Loucy (cell line): ENCODE data around the gene P4HA1.

Experiments
- H2AFZ ChIP-seq: fragments of 200-600 bp; sonication (generic); 2 replicates; pipeline ENCODE4 v1.6.0; 2016; ENCODE audit warnings: antibody characterized with exemption, mild to moderate bottlenecking, low read length, moderate library complexity
- H3F3A ChIP-seq: fragments of 200-600 bp; 2 replicates; pipeline ENCODE4 v1.6.0; 2016; ENCODE audit warnings: antibody characterized with exemption, low read depth, mild to moderate bottlenecking
- H3K27me3 ChIP-seq: fragments of 200-600 bp; sonication (generic); 2 replicates; pipeline ENCODE4 v1.6.1; 2014; ENCODE audit warnings: low read length, mild to moderate bottlenecking; ENCODE audit not compliant: insufficient read depth, poor library complexity, severe bottlenecking
- H3K36me3 ChIP-seq: fragments of 200-600 bp; sonication (generic); 2 replicates; pipeline ENCODE4 v1.6.1; 2016; ENCODE audit warnings: low read length; ENCODE audit not compliant: insufficient read depth
- H3K4me1 ChIP-seq: fragments of 200-600 bp; sonication (generic); 2 replicates; pipeline ENCODE4 v1.5.1; 2014; ENCODE audit warnings: low read length, mild to moderate bottlenecking; ENCODE audit not compliant: insufficient read depth, poor library complexity, severe bottlenecking
- H3K4me2 ChIP-seq: fragments of 200-600 bp; sonication (generic); 2 replicates; pipeline ENCODE4 v1.6.0; 2014; ENCODE audit warnings: antibody characterized with exemption, low read length, low read depth, mild to moderate bottlenecking; ENCODE audit not compliant: poor library complexity, severe bottlenecking
- H3K4me3 ChIP-seq: fragments of 200-600 bp; sonication (generic); 2 replicates; pipeline ENCODE4 v1.5.1; 2014; ENCODE audit warnings: low read length, mild to moderate bottlenecking, mixed read lengths; ENCODE audit not compliant: poor library complexity, severe bottlenecking
- H3K79me2 ChIP-seq: fragments of 200-600 bp; sonication (generic); 2 replicates; pipeline ENCODE4 v1.6.1; 2014; ENCODE audit warnings: low read length; ENCODE audit not compliant: insufficient read depth
- H3K9ac ChIP-seq: fragments of 200-600 bp; sonication (generic); 2 replicates; pipeline ENCODE4 v1.6.0; 2014; ENCODE audit warnings: mild to moderate bottlenecking, low read depth, low read length, moderate library complexity; ENCODE audit not compliant: poor library complexity, severe bottlenecking
- H3K9me2 ChIP-seq: fragments of 200-600 bp; sonication (generic); replicated peaks from 2 replicates; pipeline ENCODE4 v1.6.1; 2016; ENCODE audit warnings: low read depth, low read length, mixed read lengths
- H3K9me3 ChIP-seq: fragments of 200-600 bp; sonication (generic); 2 replicates; pipeline ENCODE4 v1.6.1; 2014; ENCODE audit warnings: mild to moderate bottlenecking, antibody characterized with exemption, low read length, low read depth; ENCODE audit not compliant: insufficient read depth
- H4K20me1 ChIP-seq: fragments of 200-600 bp; sonication (generic); 2 replicates; pipeline ENCODE4 v1.6.0; 2014; ENCODE audit warnings: antibody characterized with exemption, low read length, mild to moderate bottlenecking; ENCODE audit not compliant: insufficient read depth, poor library complexity, severe bottlenecking
- EZH2phosphoT487 ChIP-seq: fragments of 200-600 bp; IDR thresholded peaks from 2 replicates; pipeline ENCODE4 v1.6.1; 2018; ENCODE audit warnings: antibody characterized with exemption, mild to moderate bottlenecking, moderate library complexity, borderline replicate concordance
- TF ChIP-seq, protein P1 (sequence below): fragments of 200-600 bp; sonication (generic); conservative IDR thresholded peaks from 2 replicates; pipeline ENCODE4 v1.5.1; 2014; ENCODE audit warnings: mild to moderate bottlenecking, antibody characterized with exemption, low read length

The P4HA1 gene

DNA sequence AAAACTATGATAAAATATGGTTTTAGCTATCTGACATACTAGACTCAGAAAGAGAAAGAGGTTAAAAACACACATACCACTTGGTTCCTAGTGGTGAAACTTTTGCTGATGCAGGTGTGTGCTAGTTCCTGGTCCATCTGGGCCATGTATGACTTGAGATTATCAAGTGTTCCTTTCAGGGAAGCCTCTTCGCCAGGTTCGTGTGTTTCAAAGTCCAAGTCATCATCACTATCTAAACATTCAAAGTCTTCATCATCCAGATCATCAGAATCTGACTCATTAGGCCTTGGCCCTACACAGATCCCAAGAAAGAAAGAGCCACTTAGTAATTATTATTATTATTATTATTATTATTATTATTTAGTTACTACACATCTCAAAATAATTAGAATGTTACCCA is 40.0 kb upstream of the P4HA1 start:
- H3K79me2 ChIP-seq = no peaks in the 10 kb centered on the region
- no peaks in the 10 kb centered on the region for H4K20me1 ChIP-seq
- H3F3A ChIP-seq = no peaks in the 10 kb centered on the region
- H3K4me1 ChIP-seq = no peaks in the 10 kb centered on the region
- H3K4me3 ChIP-seq = no peak overlapping the region
- H3K4me2 ChIP-seq = no peak overlapping the region
- peaks cover 79% of the 10 kb centered on the region for H3K36me3 ChIP-seq
- no peaks in the 10 kb centered on the region for H3K9me2 ChIP-seq
- H2AFZ ChIP-seq = no peak overlapping the region
- H3K9ac ChIP-seq = no peak overlapping the region
- H3K27me3 ChIP-seq = no peaks in the 10 kb centered on the region
- H3K9me3 ChIP-seq = no peaks in the 10 kb centered on the region
- no peak for TF ChIP-seq EZH2phosphoT487
- TF ChIP-seq, protein P1, sequence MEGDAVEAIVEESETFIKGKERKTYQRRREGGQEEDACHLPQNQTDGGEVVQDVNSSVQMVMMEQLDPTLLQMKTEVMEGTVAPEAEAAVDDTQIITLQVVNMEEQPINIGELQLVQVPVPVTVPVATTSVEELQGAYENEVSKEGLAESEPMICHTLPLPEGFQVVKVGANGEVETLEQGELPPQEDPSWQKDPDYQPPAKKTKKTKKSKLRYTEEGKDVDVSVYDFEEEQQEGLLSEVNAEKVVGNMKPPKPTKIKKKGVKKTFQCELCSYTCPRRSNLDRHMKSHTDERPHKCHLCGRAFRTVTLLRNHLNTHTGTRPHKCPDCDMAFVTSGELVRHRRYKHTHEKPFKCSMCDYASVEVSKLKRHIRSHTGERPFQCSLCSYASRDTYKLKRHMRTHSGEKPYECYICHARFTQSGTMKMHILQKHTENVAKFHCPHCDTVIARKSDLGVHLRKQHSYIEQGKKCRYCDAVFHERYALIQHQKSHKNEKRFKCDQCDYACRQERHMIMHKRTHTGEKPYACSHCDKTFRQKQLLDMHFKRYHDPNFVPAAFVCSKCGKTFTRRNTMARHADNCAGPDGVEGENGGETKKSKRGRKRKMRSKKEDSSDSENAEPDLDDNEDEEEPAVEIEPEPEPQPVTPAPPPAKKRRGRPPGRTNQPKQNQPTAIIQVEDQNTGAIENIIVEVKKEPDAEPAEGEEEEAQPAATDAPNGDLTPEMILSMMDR = no peak

DNA sequence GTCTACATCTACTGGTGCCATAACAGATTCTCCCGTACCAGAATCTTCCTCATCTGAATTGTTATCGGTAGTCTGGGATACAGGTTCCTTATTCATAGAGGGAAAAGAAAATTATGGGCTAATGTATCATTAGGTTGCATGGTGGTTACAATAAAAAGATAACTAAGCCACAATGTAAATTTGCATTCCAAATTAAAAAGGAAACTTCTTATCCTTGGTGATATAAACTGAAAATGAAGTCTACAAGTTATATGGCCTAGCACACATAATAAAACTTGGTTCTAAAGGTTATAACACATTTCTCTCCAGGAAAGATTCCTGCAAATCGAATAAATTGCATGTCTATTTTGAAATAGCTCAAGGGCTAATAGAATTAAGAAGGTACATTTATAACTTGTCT is 38.1 kb upstream of the P4HA1 start:
- Histone ChIP-seq H3K4me1 (no peaks in the 10 kb centered on the region), H3K4me2 (no peak overlapping the region), H3K9me3 (no peaks in the 10 kb centered on the region), H3K79me2 (no peaks in the 10 kb centered on the region), H3K36me3 (peaks cover 82% of the 10 kb centered on the region), H3K9ac (no peak overlapping the region), H3K27me3 (no peaks in the 10 kb centered on the region), H2AFZ (no peak overlapping the region), H4K20me1 (no peaks in the 10 kb centered on the region), H3K4me3 (no peak overlapping the region), H3F3A (no peaks in the 10 kb centered on the region), H3K9me2 (no peaks in the 10 kb centered on the region)
- TF ChIP-seq, protein P1 = no peak
- no peak for TF ChIP-seq EZH2phosphoT487

DNA sequence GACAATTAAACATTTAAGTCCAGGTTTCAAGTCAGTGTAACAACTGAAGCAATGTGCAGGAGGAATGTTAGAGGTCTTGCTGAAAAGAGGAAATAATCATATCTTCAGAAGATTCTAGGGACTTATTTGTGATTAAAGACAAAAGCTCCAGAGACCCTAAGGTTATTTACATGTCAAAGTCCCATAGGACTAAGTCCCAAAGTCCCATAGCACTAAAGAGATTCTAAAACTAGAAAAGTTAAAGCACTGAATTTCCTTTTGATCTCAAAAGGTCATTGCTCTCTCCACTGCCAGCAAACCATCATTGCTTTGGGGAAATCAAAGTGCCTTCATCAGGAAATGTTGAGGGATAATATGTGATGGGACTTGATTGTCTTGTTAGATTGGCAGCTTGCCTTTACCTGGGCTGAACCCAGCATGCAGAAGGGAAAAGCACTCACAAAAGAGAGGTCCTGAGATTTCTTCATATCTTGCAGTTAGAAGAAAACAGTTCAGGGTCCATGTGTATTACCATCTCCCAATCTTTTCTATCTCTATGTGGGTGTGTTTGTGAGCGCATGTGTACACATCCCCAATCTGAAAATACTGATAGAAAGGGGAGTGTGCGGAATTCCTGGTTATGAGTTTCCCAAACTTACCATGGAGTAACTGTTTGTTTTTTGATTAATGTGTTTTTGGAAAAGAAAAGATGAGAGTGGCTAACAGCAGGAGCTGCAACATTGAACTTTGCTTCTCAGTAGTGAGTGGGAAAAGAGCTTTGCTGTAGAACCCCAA is 35.4 kb upstream of the P4HA1 start:
- no peaks in the 10 kb centered on the region for H3K79me2 ChIP-seq
- H3F3A ChIP-seq = no peaks in the 10 kb centered on the region
- H3K9me3 ChIP-seq = no peaks in the 10 kb centered on the region
- TF ChIP-seq, protein P1 = no peak
- TF ChIP-seq EZH2phosphoT487 = no peak
- peaks cover 64% of the 10 kb centered on the region for H3K36me3 ChIP-seq
- H3K4me1 ChIP-seq = no peaks in the 10 kb centered on the region
- no peaks in the 10 kb centered on the region for H3K27me3 ChIP-seq
- H2AFZ ChIP-seq = no peak overlapping the region
- no peak overlapping the region for H3K4me2 ChIP-seq
- no peak overlapping the region for H3K9ac ChIP-seq
- no peak overlapping the region for H3K4me3 ChIP-seq
- H3K9me2 ChIP-seq = no peaks in the 10 kb centered on the region
- no peaks in the 10 kb centered on the region for H4K20me1 ChIP-seq
